Activated T-cell treated with anti-CD3 and anti-CD28 coated beads for 48 hours (primary cell): ENCODE measurements around the gene KDM4B.
A peak's percentile ranks its signal among the peaks of the same experiment; 100 is the strongest.

Source experiments
- DNase-seq: peaks from one replicate; pipeline ENCODE4 v3.0.0-alpha.2; 2020; ENCODE audit warnings: low read depth

The KDM4B gene

GRCh38 chr19:5134691-5135090 lies 165.8 kb downstream of the KDM4B start:
- DNase-seq, result no peak

- no peak for DNase-seq
Observed at GRCh38 chr19:5136073-5136855, 167.4 kb downstream of the KDM4B start.

DNA sequence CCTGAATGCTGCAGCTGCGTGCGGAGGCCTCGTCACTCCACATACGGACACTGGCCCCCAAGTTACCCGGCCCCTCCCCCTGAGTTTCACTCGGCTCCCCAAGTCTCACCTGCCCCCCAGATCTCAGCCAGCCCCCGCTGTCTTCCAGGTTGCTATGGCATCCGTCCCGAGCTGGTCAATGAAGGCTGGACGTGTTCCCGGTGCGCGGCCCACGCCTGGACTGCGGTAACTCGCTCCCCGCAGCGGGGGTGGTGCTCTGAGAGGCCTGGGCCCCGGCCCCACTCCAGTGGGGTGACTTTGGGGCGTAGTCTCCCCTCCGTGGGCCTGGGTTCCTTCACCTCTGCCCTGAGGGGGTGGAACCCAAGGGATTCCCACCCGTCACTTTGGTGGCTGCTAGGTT lies 168.2 kb downstream of the KDM4B start:
- DNase-seq, result no peak

GRCh38 chr19:5137571-5138124 lies 168.7 kb downstream of the KDM4B start:
- DNase-seq, result no peak

GRCh38 chr19:5138606-5139582 lies 170.0 kb downstream of the KDM4B start:
- DNase-seq, result peak; percentile 76

GRCh38 chr19:5139583-5140325 lies 170.8 kb downstream of the KDM4B start:
- DNase-seq, result no peak

DNA sequence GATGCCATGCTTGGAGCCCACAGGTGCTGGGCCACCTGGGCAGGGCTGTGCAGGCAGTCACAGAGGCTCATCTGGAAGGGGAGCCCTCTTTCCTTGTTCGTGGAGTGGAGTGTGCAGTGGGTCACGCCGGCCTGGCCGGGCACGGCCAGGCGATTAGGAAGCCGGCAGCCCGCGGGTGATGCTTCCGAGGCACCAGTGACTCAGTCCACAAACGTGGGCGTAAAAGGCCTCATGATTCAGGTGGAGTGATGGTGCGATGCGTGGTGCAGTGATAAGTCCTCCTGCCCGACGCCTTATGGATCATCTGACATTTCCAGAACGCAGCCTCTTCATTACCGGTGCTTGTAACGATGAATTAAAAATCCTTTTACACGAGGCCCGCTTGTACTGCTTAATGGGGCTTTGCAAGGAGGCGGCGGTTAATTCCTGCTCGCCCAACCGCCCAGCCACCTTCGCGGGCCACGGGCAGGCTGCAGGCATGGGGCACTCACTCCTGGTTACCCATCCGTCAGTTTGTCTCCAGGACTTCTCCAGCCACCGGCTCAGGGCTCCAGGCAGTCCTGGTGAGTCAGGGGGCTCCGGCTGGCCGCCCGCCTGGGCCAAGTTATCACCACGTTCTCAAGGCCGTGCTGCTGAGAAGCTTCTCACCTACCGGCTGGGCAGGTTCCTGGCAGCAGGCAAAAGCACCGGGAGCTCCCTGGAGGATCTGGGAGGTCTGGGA lies 172.4 kb downstream of the KDM4B start:
- no peak for DNase-seq

- DNase-seq, result no peak
Observed at GRCh38 chr19:5141850-5142724, 173.2 kb downstream of the KDM4B start.

GRCh38 chr19:5142725-5143097 lies 173.8 kb downstream of the KDM4B start:
- DNase-seq, result no peak

- DNase-seq, result no peak
Observed at GRCh38 chr19:5143471-5144411, 174.8 kb downstream of the KDM4B start.

DNA sequence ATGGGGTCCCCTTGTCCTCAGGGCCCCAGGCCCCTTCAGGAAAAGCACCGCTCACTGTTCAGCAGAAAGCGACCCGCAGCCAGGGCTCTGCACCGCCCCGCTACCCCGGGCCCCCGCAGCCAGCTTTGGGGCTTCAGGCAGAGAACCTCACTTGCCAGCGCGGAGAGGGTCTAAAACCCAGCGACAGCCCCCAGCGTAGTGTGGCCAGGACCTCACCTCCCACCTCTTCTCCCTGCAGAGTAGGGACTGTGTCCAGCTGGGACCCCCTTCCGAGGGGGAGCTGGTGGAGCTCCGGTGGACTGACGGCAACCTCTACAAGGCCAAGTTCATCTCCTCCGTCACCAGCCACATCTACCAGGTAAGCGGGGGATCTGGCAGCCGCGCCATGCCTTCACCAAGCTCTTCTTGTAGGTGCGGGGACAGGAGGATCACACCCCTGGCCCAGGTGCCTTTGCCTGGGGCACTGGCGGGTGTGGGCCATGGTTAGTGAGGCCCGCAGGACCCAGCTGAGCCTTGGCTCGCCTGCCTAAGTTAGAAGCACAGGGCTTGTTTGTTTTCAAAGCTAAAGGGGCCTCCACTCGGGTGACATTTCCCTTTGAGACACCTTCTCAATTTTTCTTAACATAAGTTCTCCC lies 175.7 kb downstream of the KDM4B start:
- DNase-seq, result no peak

DNA sequence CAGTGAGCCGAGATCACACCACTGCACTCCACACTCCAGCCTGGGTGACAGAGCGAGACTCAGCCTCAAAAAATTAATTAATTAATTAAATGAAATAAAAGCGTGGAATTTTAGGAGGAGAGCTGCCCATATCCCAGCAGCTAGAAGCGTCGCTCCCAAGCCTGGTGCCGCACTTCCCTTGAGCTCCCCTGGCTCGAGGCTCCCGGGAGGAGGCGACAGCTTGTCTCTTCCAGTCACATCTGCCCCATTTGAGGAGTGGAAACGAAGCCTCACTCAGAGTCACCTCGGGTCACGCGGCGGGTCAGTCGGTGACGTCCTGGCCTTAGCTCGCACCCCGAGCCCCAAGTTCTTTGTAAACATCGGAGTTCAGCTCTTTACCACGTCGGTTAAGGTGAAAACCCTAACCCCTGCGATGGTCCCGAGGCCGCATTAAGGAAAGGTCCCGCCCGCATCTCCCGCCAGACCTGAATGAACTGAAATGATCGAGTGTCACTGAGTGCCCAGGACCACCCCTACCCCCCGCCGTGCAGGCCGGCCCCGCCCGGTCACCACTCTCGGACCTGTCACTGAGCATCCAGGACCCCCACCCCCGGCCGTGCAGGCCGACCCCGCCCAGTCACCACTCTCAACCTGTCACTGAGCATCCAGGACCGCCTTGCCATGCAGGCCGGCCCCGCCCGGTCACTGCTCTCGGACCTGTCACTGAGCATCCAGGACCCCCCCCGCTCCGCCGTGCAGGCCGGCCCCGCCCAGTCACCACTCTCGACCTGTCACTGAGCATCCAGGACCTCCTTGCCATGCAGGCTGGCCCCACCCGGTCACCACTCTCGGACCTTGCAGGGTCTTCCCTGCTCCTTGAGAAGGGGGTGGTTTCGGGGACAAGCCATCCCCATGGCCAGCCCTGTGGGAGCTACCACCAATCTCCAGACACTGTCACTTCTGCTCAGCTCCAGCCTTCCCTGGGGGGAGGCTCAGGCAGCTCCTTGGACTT lies 176.9 kb downstream of the KDM4B start:
- DNase-seq, result no peak

GRCh38 chr19:5147074-5147977 lies 178.4 kb downstream of the KDM4B start:
- DNase-seq, result no peak

DNA sequence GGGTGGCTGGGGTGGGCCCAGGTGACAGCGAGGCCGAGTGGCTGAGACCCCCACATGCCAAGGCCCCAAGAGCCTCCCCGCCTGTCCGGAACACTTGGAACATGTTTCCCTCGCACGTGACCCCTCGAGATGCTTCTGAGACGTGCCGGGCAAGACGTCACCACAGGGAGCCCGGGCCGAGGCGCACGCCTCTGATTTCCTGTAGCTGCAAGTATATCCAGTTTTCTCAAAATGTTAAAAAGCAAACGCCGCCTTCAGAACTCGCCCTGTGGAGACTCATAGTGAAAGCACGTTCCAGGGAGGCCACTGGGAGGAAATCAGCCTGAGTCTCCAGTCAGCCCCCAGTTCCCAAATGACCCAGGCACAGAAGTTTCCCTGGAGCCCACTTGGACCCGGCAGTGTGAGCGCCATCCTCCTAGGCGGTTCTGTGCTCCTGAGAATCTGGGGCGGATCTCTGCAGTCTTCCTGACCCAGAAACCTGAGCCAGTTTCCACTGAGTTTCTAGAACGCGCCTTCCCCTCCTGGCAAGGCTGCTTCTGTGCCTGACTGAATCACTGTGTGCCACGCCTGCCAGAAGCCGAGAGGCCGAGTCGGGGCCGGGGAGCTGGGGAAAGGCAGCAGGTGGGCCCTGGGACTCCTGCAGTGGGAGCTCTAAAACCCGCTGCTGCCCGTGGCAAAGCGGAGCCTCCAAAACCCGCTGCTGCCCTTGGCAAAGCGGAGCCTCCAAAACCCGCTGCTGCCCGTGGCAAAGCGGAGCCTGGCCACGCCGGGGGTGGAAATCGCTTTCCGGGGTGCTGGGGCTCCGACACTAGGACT lies 179.3 kb downstream of the KDM4B start:
- no peak for DNase-seq

DNA sequence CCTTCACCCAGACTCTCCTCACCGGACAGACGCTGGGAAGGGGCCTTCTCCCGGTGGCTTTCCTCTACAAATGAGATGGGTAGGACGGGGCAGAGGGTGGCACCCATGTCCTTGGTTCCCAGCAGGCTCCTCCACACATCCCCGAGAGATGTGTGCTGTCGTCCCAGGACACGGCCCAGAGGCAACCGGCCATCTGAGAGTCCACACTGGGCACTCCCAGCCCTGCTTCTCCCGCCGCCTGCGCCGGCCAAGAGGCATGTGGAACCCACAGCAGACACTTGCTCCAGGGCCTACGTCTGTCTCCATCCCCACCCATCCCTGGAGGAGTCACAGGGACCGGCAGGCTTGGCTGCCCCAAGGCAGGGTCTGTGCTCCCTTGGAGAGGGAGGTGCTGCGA lies 179.9 kb downstream of the KDM4B start:
- no peak for DNase-seq

- no peak for DNase-seq
Observed at GRCh38 chr19:5149508-5149907, 180.6 kb downstream of the KDM4B start.
